MCF 10A (cell line): Measurements from ENCODE around the gene SLC43A1. TPM values are rescaled to one million over a fixed set of nuclear protein-coding genes. Genes with fewer than 3 reads are reported as not detected.

Source experiments
- BruUV-seq: library from RNA; stranded (reverse); fragments of 400-500 nt; replicated peaks from 2 replicates; lab custom pipeline; 2021; lab: Mats Ljungman, UMichigan
- CTCF ChIA-PET: fragments of 300-600 bp; sonication (Branson Sonifier 250); formaldehyde crosslinking; extraction: SDS; loops from one replicate; lab custom pipeline; 2021; ENCODE audit warnings: antibody characterized with exemption, inconsistent platforms; lab: Yijun Ruan, JAX
- POLR2A ChIA-PET: fragments of 300-600, 350-650 bp; sonication (Branson Sonifier 250); formaldehyde crosslinking; extraction: SDS; loops from one replicate; lab custom pipeline; 2020; ENCODE audit warnings: antibody characterized with exemption, inconsistent platforms; lab: Yijun Ruan, JAX
- DNase-seq: peaks from one replicate; pipeline ENCODE4 v3.0.0-alpha.2; 2018; ENCODE audit not compliant: unreplicated experiment
- H3K27ac Mint-ChIP-seq: one replicate; pipeline ENCODE4 v1.8.0; 2022; ENCODE audit warnings: mild to moderate bottlenecking, low read depth, mixed read lengths; ENCODE audit not compliant: unreplicated experiment
- H3K27me3 Mint-ChIP-seq: one replicate; pipeline ENCODE4 v1.8.0; 2022; ENCODE audit warnings: mixed read lengths; ENCODE audit not compliant: insufficient read depth, unreplicated experiment
- H3K36me3 Mint-ChIP-seq: one replicate; pipeline ENCODE4 v1.8.0; 2022; ENCODE audit warnings: mild to moderate bottlenecking, moderate library complexity, mixed read lengths; ENCODE audit not compliant: insufficient read depth, unreplicated experiment
- H3K4me1 Mint-ChIP-seq: one replicate; pipeline ENCODE4 v1.8.0; 2022; ENCODE audit warnings: mixed read lengths; ENCODE audit not compliant: insufficient read depth, unreplicated experiment
- H3K4me3 Mint-ChIP-seq: one replicate; pipeline ENCODE4 v1.8.0; 2022; ENCODE audit warnings: mild to moderate bottlenecking, moderate library complexity, mixed read lengths; ENCODE audit not compliant: unreplicated experiment
- H3K9me3 Mint-ChIP-seq: one replicate; pipeline ENCODE4 v1.8.0; 2022; ENCODE audit warnings: mixed read lengths; ENCODE audit not compliant: unreplicated experiment
- CTCF ChIP-seq: fragments of 200-600 bp; IDR thresholded peaks from one replicate; pipeline ENCODE4 v1.8.0; 2022; ENCODE audit warnings: antibody characterized with exemption, mild to moderate bottlenecking; ENCODE audit not compliant: unreplicated experiment
- intact Hi-C: fragments of 100-400 bp; cut with micrococcal nuclease; formaldehyde crosslinking; loops from 2 replicates; pipeline ENCODE4 v1.14.1; 2022
- total RNA-seq: library from RNA; stranded (reverse); gene quantifications from 2 replicates; pipeline ENCODE4 v1.2.3, GENCODE V29; 2022

SLC43A1 gene
- total RNA-seq, 1 experiment from 2014 or later: 3.2 TPM

GRCh38 chr11:57481315-57481714 lies 34.2 kb downstream of the SLC43A1 start:
- Mint-ChIP-seq H3K27ac (no peak overlapping the region), H3K4me1 (peaks cover 5% of the 10 kb centered on the region), H3K9me3 (no peaks in the 10 kb centered on the region), H3K4me3 (no peak overlapping the region), H3K27me3 (peaks cover 24% of the 10 kb centered on the region), H3K36me3 (no peaks in the 10 kb centered on the region)
- no peak for DNase-seq
- intact Hi-C loops: loop anchor here (2.0 kb wide), 2 partner anchors 25 to 137 kb away; no protein-coding TSS in a partner anchor
- TF ChIP-seq CTCF: no peak
- POLR2A ChIA-PET: interaction anchor here (0.7 kb wide), 1 partner anchor 12 kb away, joined by 3 read pairs; no protein-coding TSS in a partner anchor
- CTCF ChIA-PET: interaction anchor here (0.6 to 5.2 kb wide), 9 partner anchors 8 to 160 kb away, joined by 3 to 45 read pairs (median 4); no protein-coding TSS in a partner anchor
- BruUV-seq: no TSS peak

GRCh38 chr11:57480409-57481137 lies 34.9 kb downstream of the SLC43A1 start:
- Mint-ChIP-seq H3K4me3 (no peak overlapping the region), H3K27me3 (peaks cover 24% of the 10 kb centered on the region), H3K36me3 (no peaks in the 10 kb centered on the region), H3K9me3 (no peaks in the 10 kb centered on the region), H3K4me1 (peaks cover 2% of the 10 kb centered on the region), H3K27ac (no peak overlapping the region)
- BruUV-seq: no TSS peak
- peak; percentile 68 for DNase-seq
- intact Hi-C loops: loop anchor here (2.0 kb wide), 2 partner anchors 24 to 136 kb away; no protein-coding TSS in a partner anchor
- ChIA-PET POLR2A (no interaction called here), CTCF (interaction anchor here (0.6 to 5.2 kb wide), 11 partner anchors 9 to 1685 kb away, joined by 3 to 45 read pairs (median 4); partner anchors contain the start of gene OR5D14)
- TF ChIP-seq CTCF: peak; percentile 72

- Mint-ChIP-seq H3K36me3 (no peaks in the 10 kb centered on the region), H3K27ac (no peak overlapping the region), H3K27me3 (peaks cover 24% of the 10 kb centered on the region), H3K9me3 (no peaks in the 10 kb centered on the region), H3K4me1 (no peaks in the 10 kb centered on the region), H3K4me3 (no peak overlapping the region)
- DNase-seq: no peak
- POLR2A ChIA-PET: no interaction called here
- CTCF ChIA-PET: interaction anchor here (0.6 to 5.2 kb wide), 6 partner anchors 12 to 1685 kb away, joined by 3 to 45 read pairs (median 6); partner anchors contain the start of gene OR5D14
- no peak for TF ChIP-seq CTCF
- no TSS peak for BruUV-seq
- intact Hi-C loops: loop anchor here (2.0 kb wide), 2 partner anchors 23 to 135 kb away; no protein-coding TSS in a partner anchor
Observed at GRCh38 chr11:57479911-57480310, 35.6 kb downstream of the SLC43A1 start.

- no peak overlapping the region for H3K27ac Mint-ChIP-seq
- H3K4me1 Mint-ChIP-seq: no peaks in the 10 kb centered on the region
- intact Hi-C loops: no loop called here
- H3K9me3 Mint-ChIP-seq: no peaks in the 10 kb centered on the region
- POLR2A ChIA-PET: interaction anchor here (1.4 kb wide), 1 partner anchor 15 kb away, joined by 4 read pairs; no protein-coding TSS in a partner anchor
- no peak for TF ChIP-seq CTCF
- H3K36me3 Mint-ChIP-seq: no peaks in the 10 kb centered on the region
- CTCF ChIA-PET: interaction anchor here (0.6 to 5.2 kb wide), 5 partner anchors 13 to 613 kb away, joined by 3 to 45 read pairs (median 4); no protein-coding TSS in a partner anchor
- BruUV-seq: no TSS peak
- peaks cover 24% of the 10 kb centered on the region for H3K27me3 Mint-ChIP-seq
- no peak for DNase-seq
- no peak overlapping the region for H3K4me3 Mint-ChIP-seq
Observed at GRCh38 chr11:57479021-57479663, 36.4 kb downstream of the SLC43A1 start.
